GM12878 (cell line): ENCODE data around the gene TMIGD2. TPM values are rescaled to one million over a fixed set of nuclear protein-coding genes. Genes with fewer than 3 reads are reported as not detected.

Experiments used
- ATAC-seq: fragments of 200-7000 bp; cut with Tn5 transposase; 3 replicates; pipeline ENCODE4 v1.9.1; 2020; ENCODE audit warnings: mild to moderate bottlenecking, moderate library complexity
- BruUV-seq: library from RNA; stranded (reverse); fragments of 400-500 nt; replicated peaks from 2 replicates; lab custom pipeline; 2021; lab: Mats Ljungman, UMichigan
- CTCF ChIA-PET: fragments of 300-600 bp; sonication (Branson Sonifier 250); formaldehyde crosslinking; extraction: SDS; loops from one replicate; lab custom pipeline; 2021; ENCODE audit warnings: inconsistent platforms; lab: Yijun Ruan, JAX
- POLR2A ChIA-PET: fragments of 350-600 bp; formaldehyde crosslinking; extraction: SDS; loops from one replicate; lab custom pipeline; 2021; ENCODE audit warnings: inconsistent platforms; lab: Charles Lee
- RAD21 ChIA-PET: fragments of 300-600 bp; sonication (Branson Sonifier 250); formaldehyde crosslinking; loops from one replicate; lab custom pipeline; 2023; ENCODE audit warnings: antibody characterized with exemption; ENCODE audit not compliant: unreplicated experiment; lab: Charles Lee
- SMC1A ChIA-PET: fragments of 300-600 bp; sonication (Branson Sonifier 250); formaldehyde crosslinking; loops from one replicate; lab custom pipeline; 2023; ENCODE audit not compliant: unreplicated experiment, uncharacterized antibody; lab: Charles Lee
- DNase-seq: peaks from one replicate; pipeline ENCODE4 v3.0.0-alpha.2; 2011; ENCODE audit warnings: low read depth, low spot score
- FAIRE-seq: peaks from 3 replicates; lab custom pipeline; 2011; peaks lifted over from hg19 to GRCh38; lab: Jason Lieb, UNC
- H2AFZ ChIP-seq: 2 replicates; pipeline ENCODE4 v1.6.0; 2011; ENCODE audit warnings: low read depth, low read length, control low read depth; ENCODE audit not compliant: control insufficient read depth
- H3K27ac ChIP-seq: 2 replicates; pipeline ENCODE4 v1.5.1; 2011; ENCODE audit warnings: control low read depth; ENCODE audit not compliant: control insufficient read depth, insufficient read depth
- H3K27me3 ChIP-seq, 2 experiments: replicated peaks in 1 of 2; 2 replicates each; pipeline versions ENCODE4 v1.6.0 to v1.6.1; 2011; ENCODE audit warnings: low read length in 1 of 2; ENCODE audit not compliant: control insufficient read depth in 2 of 2, insufficient read depth in 2 of 2
- H3K36me3 ChIP-seq, 2 experiments: 2 replicates each; pipeline ENCODE4 v1.5.1; 2011; ENCODE audit warnings: low read length in 1 of 2; ENCODE audit not compliant: control insufficient read depth in 2 of 2, insufficient read depth in 2 of 2
- H3K4me1 ChIP-seq: 2 replicates; pipeline ENCODE4 v1.6.1; 2011; ENCODE audit warnings: mild to moderate bottlenecking, low read length, moderate library complexity, mixed read lengths; ENCODE audit not compliant: control insufficient read depth, insufficient read depth
- H3K4me2 ChIP-seq: 2 replicates; pipeline ENCODE4 v1.6.0; 2011; ENCODE audit warnings: control low read depth; ENCODE audit not compliant: control insufficient read depth, insufficient read depth
- H3K4me3 ChIP-seq: fragments of 200-600 bp; sonication (generic); 2 replicates; pipeline ENCODE4 v1.5.1; 2016
- H3K79me2 ChIP-seq: 2 replicates; pipeline ENCODE4 v1.6.0; 2011; ENCODE audit warnings: low read length; ENCODE audit not compliant: control insufficient read depth, insufficient read depth
- H3K9ac ChIP-seq: 2 replicates; pipeline ENCODE4 v1.8.0; 2011; ENCODE audit warnings: low read length, control low read depth, mixed read lengths; ENCODE audit not compliant: control insufficient read depth, insufficient read depth
- H3K9me3 ChIP-seq: replicated peaks from 3 replicates; pipeline ENCODE4 v1.5.1; 2011; ENCODE audit warnings: mild to moderate bottlenecking, low read length; ENCODE audit not compliant: control insufficient read depth, insufficient read depth
- H4K20me1 ChIP-seq: 2 replicates; pipeline ENCODE4 v1.6.0; 2011; ENCODE audit not compliant: control insufficient read depth, insufficient read depth
- GATAD2B ChIP-seq: fragments of 450-650 bp; conservative IDR thresholded peaks from 2 replicates; pipeline ENCODE4 v1.6.1; 2017; ENCODE audit warnings: low read depth, mild to moderate bottlenecking, moderate library complexity
- HDAC6 ChIP-seq: fragments of 200-600 bp; sonication (generic); IDR thresholded peaks from one replicate; pipeline ENCODE4 v1.8.0; 2017; ENCODE audit warnings: antibody characterized with exemption; ENCODE audit not compliant: unreplicated experiment
- MLLT1 ChIP-seq: fragments of 450-650 bp; IDR thresholded peaks from 2 replicates; pipeline ENCODE4 v1.6.1; 2016; ENCODE audit warnings: mild to moderate bottlenecking
- MYC ChIP-seq: IDR thresholded peaks from 2 replicates; pipeline ENCODE4 v1.6.1; 2011; ENCODE audit warnings: mild to moderate bottlenecking, low read length, moderate library complexity, inconsistent platforms; ENCODE audit not compliant: insufficient read depth, insufficient replicate concordance, insufficient read length, severe bottlenecking
- NFYB ChIP-seq: IDR thresholded peaks from 2 replicates; pipeline ENCODE4 v1.6.1; 2011; ENCODE audit warnings: low read depth, mild to moderate bottlenecking, low read length, improper control_type of control experiment, moderate library complexity; ENCODE audit not compliant: insufficient read depth
- NR2C2 ChIP-seq: IDR thresholded peaks from 2 replicates; pipeline ENCODE4 v1.6.1; 2011; ENCODE audit warnings: borderline replicate concordance, low read depth; ENCODE audit not compliant: control insufficient read depth, insufficient read length
- RELA ChIP-seq: fragments of 450-650 bp; IDR thresholded peaks from 2 replicates; pipeline ENCODE4 v1.8.0; 2014; ENCODE audit warnings: borderline replicate concordance; ENCODE audit not compliant: partially characterized antibody
- WRNIP1 ChIP-seq: IDR thresholded peaks from 2 replicates; pipeline ENCODE4 v1.6.1; 2011; ENCODE audit warnings: low read depth, low read length, improper control_type of control experiment, borderline replicate concordance
- ZNF217 ChIP-seq: fragments of 450-650 bp; IDR thresholded peaks from 2 replicates; pipeline ENCODE4 v1.6.1; 2017; ENCODE audit warnings: antibody characterized with exemption, mild to moderate bottlenecking
- WGBS: methylation state at CpG from one replicate; pipeline ENCODE4 v1.1.6; 2016; ENCODE audit warnings: low lambda C conversion rate; ENCODE audit not compliant: insufficient replicate concordance, insufficient coverage; ENCODE audit errors: missing lambda C conversion rate; 5-methylcytosine and 5-hydroxymethylcytosine counted together
- in situ Hi-C: fragments of 300-500 bp; cut with MboI; formaldehyde crosslinking; loops from 9 replicates; pipeline ENCODE4 v1.14.3; 2018; ENCODE audit warnings: mixed read lengths
- intact Hi-C: fragments of 100-400 bp; cut with micrococcal nuclease; formaldehyde crosslinking; loops from one replicate; pipeline ENCODE4 v1.14.2; 2022; ENCODE audit not compliant: unreplicated experiment
- polyA plus RNA-seq, 11 experiments: library from polyadenylated mRNA; depleted of rRNA in 4 of 11; unstranded in 6 of 11; stranded (reverse) in 5 of 11; fragments of >200 nt; fragmentation: Nextera tagmentation in 4 of 11; fragmentation: Illumina TruSeq in 1 of 11; extraction: Ambion mirVana in 4 of 11; extraction: Trizol in 1 of 11; gene quantifications; 1 replicate in 1 of 11; 2 replicates in 10 of 11; pipeline versions ENCODE4 v1.2.1 to v1.2.3, GENCODE V29; 2011 to 2016; ENCODE audit warnings: inconsistent platforms in 2 of 11, missing spikeins in 2 of 11, low read depth in 1 of 11
- total RNA-seq, 4 experiments: library from RNA; depleted of rRNA in 3 of 4; stranded (reverse); fragments of >200 nt in 3 of 4; fragmentation: Illumina TruSeq in 1 of 4; extraction: Trizol in 1 of 4; gene quantifications; 2 replicates each; pipeline versions ENCODE4 v1.2.1 to v1.2.3, GENCODE V29; 2013 to 2021

Gene TMIGD2
- total and polyA plus RNA-seq, 10 of the 15 experiments (the other 5 are each of a cell fraction or from before 2014, with no cell fraction given), result 0.09 to 0.40 (median 0.14) TPM; not detected in 5

GRCh38 chr19:4284176-4284958 lies 17.8 kb downstream of the TMIGD2 start:
- ChIA-PET RAD21 (no interaction called here), CTCF (interaction anchor here (0.5 to 1.4 kb wide), 3 partner anchors 65 to 285 kb away, joined by 3 to 5 read pairs (median 3); no protein-coding TSS in a partner anchor), POLR2A (no interaction called here), SMC1A (interaction anchor here (0.6 kb wide), 1 partner anchor 116 kb away, joined by 3 read pairs; the partner anchor contains the start of gene SH3GL1)
- WGBS, result 52% methylated on average over 20 of the region's 20 CpGs
- ATAC-seq, result peak; percentile 84
- H3K4me2 ChIP-seq, result no peak overlapping the region
- DNase-seq, result no peak
- H3K4me3 ChIP-seq, result no peak overlapping the region
- no peaks in the 10 kb centered on the region for H3K36me3 ChIP-seq
- H3K27ac ChIP-seq, result no peak overlapping the region
- no peak overlapping the region for H2AFZ ChIP-seq
- no peak for TF ChIP-seq MYC
- TF ChIP-seq NFYB, result peak; percentile 78
- no peaks in the 10 kb centered on the region; a peak in 1 of 4 replicates for H3K27me3 ChIP-seq
- no peaks in the 10 kb centered on the region for H3K4me1 ChIP-seq
- H4K20me1 ChIP-seq, result no peaks in the 10 kb centered on the region
- intact Hi-C loops (no loop called here), in situ Hi-C loops (no loop called here)
- no peaks in the 10 kb centered on the region for H3K79me2 ChIP-seq
- H3K9me3 ChIP-seq, result no peaks in the 10 kb centered on the region
- no TSS peak for BruUV-seq
- no peak overlapping the region for H3K9ac ChIP-seq
- FAIRE-seq, result no peak

GRCh38 chr19:4279530-4280422 lies 22.4 kb downstream of the TMIGD2 start:
- no TSS peak for BruUV-seq
- no peak overlapping the region for H2AFZ ChIP-seq
- H3K79me2 ChIP-seq, result no peaks in the 10 kb centered on the region
- FAIRE-seq (no peak), ATAC-seq (no peak), DNase-seq (no peak)
- RAD21 ChIA-PET, result no interaction called here
- TF ChIP-seq NR2C2 (no peak), WRNIP1 (no peak), MLLT1 (no peak), HDAC6 (peak; percentile 70), GATAD2B (no peak), RELA (no peak), ZNF217 (no peak)
- H3K27ac ChIP-seq, result no peak overlapping the region
- POLR2A ChIA-PET, result no interaction called here
- CTCF ChIA-PET, result no interaction called here
- intact Hi-C loops (no loop called here), in situ Hi-C loops (no loop called here)
- no peaks in the 10 kb centered on the region for H4K20me1 ChIP-seq
- H3K4me1 ChIP-seq, result no peaks in the 10 kb centered on the region
- 22% methylated on average over 36 of the region's 71 CpGs for WGBS
- no peaks in the 10 kb centered on the region for H3K9me3 ChIP-seq
- H3K27me3 ChIP-seq, result no peaks in the 10 kb centered on the region; a peak in 2 of 4 replicates
- no peaks in the 10 kb centered on the region for H3K36me3 ChIP-seq
- no peak overlapping the region for H3K4me2 ChIP-seq
- SMC1A ChIA-PET, result no interaction called here
- no peak overlapping the region for H3K4me3 ChIP-seq
- H3K9ac ChIP-seq, result no peak overlapping the region
